Stimulated activated CD4-positive, alpha-beta T cell treated with anti-CD3 and anti-CD28 coated beads, Interleukin-4, amount 100 ng/mL, for 24 hours (primary cell): Measurements from ENCODE around the gene TMEM174.
A peak's percentile ranks its signal among the peaks of the same experiment; 100 is the strongest.

Experiments
- DNase-seq: peaks from one replicate; pipeline ENCODE4 v3.0.0-alpha.2; 2020

Gene TMEM174

GRCh38 chr5:73172951-73173350 lies at the start of gene TMEM174:
TMEM174 (plus strand) TSS chr5:73173193; CDS start chr5:73173244, 51 bp downstream.
- DNase-seq: no peak

- no peak for DNase-seq
Observed at GRCh38 chr5:73125289-73125688, 47.7 kb upstream of the TMEM174 start.

GRCh38 chr5:73126381-73126780 lies 46.6 kb upstream of the TMEM174 start:
- DNase-seq: no peak

- DNase-seq: no peak
Observed at GRCh38 chr5:73126957-73127356, 46.0 kb upstream of the TMEM174 start.

GRCh38 chr5:73129143-73129542 lies 43.9 kb upstream of the TMEM174 start:
- no peak for DNase-seq

GRCh38 chr5:73130811-73131210 lies 42.2 kb upstream of the TMEM174 start:
- DNase-seq: no peak

GRCh38 chr5:73131711-73132425 lies 41.1 kb upstream of the TMEM174 start:
- DNase-seq: no peak

GRCh38 chr5:73132759-73133158 lies 40.2 kb upstream of the TMEM174 start:
- no peak for DNase-seq

- no peak for DNase-seq
Observed at GRCh38 chr5:73135021-73135420, 38.0 kb upstream of the TMEM174 start.

GRCh38 chr5:73135429-73136054 lies 37.5 kb upstream of the TMEM174 start:
- DNase-seq: peak; percentile 17

- no peak for DNase-seq
Observed at GRCh38 chr5:73136055-73136562, 36.9 kb upstream of the TMEM174 start.

GRCh38 chr5:73137563-73138530 lies 35.1 kb upstream of the TMEM174 start:
- no peak for DNase-seq

GRCh38 chr5:73139485-73139884 lies 33.5 kb upstream of the TMEM174 start:
- no peak for DNase-seq

- DNase-seq: no peak
Observed at GRCh38 chr5:73140801-73141200, 32.2 kb upstream of the TMEM174 start.

GRCh38 chr5:73142035-73142434 lies 31.0 kb upstream of the TMEM174 start:
- DNase-seq: no peak

- DNase-seq: no peak
Observed at GRCh38 chr5:73143716-73144115, 29.3 kb upstream of the TMEM174 start.

- no peak for DNase-seq
Observed at GRCh38 chr5:73149540-73149939, 23.5 kb upstream of the TMEM174 start.

GRCh38 chr5:73150876-73151275 lies 22.1 kb upstream of the TMEM174 start:
- DNase-seq: no peak

GRCh38 chr5:73151766-73152410 lies 21.1 kb upstream of the TMEM174 start:
- no peak for DNase-seq

- no peak for DNase-seq
Observed at GRCh38 chr5:73152411-73153388, 20.3 kb upstream of the TMEM174 start.

- no peak for DNase-seq
Observed at GRCh38 chr5:73153513-73153912, 19.5 kb upstream of the TMEM174 start.
